Body of pancreas (tissue), 4 donors: ENCODE measurements around the gene CDH2.

Experiments
- POLR2A ChIP-seq, 3 donors: fragments of 450-650 bp; IDR thresholded peaks; one replicate each; pipeline ENCODE4 v1.6.1; 2016; ENCODE audit warnings: antibody characterized with exemption in 3 of 3, mild to moderate bottlenecking in 2 of 3
- TF ChIP-seq, protein P1 (sequence below), 7 experiments: fragments of 450-650 bp in 4 of 7; fragments of 200-600 bp in 3 of 7; sonication (generic) in 3 of 7; IDR thresholded peaks; one replicate each; pipeline ENCODE4 v1.5.1; 2016 to 2019; ENCODE audit warnings: antibody characterized with exemption in 7 of 7

DNA sequence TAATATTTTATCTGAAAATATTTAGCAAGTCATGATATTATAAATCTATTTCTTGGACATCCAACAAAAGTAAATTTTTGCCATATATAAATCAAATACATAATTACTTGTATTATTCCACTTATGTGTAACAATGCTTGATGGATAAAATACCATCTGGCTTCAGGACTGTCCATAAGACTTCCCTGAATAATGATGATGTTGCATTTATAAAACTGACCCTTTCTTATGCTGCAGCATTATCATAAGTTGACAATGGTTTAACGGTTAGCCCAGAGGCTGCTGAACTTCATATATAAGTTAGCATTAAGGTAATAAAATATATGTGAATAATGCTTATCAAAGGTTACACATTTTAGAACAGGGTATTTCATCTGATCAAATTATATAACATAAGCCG is 95.4 kb downstream of the CDH2 start:
- TF ChIP-seq, protein P1, sequence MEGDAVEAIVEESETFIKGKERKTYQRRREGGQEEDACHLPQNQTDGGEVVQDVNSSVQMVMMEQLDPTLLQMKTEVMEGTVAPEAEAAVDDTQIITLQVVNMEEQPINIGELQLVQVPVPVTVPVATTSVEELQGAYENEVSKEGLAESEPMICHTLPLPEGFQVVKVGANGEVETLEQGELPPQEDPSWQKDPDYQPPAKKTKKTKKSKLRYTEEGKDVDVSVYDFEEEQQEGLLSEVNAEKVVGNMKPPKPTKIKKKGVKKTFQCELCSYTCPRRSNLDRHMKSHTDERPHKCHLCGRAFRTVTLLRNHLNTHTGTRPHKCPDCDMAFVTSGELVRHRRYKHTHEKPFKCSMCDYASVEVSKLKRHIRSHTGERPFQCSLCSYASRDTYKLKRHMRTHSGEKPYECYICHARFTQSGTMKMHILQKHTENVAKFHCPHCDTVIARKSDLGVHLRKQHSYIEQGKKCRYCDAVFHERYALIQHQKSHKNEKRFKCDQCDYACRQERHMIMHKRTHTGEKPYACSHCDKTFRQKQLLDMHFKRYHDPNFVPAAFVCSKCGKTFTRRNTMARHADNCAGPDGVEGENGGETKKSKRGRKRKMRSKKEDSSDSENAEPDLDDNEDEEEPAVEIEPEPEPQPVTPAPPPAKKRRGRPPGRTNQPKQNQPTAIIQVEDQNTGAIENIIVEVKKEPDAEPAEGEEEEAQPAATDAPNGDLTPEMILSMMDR (IDR thresholded peaks at IDR 0.05): no peak
- TF ChIP-seq POLR2A (IDR thresholded peaks at IDR 0.05): no peak
